ENCODE measurements around the gene SASH1.

DNA sequence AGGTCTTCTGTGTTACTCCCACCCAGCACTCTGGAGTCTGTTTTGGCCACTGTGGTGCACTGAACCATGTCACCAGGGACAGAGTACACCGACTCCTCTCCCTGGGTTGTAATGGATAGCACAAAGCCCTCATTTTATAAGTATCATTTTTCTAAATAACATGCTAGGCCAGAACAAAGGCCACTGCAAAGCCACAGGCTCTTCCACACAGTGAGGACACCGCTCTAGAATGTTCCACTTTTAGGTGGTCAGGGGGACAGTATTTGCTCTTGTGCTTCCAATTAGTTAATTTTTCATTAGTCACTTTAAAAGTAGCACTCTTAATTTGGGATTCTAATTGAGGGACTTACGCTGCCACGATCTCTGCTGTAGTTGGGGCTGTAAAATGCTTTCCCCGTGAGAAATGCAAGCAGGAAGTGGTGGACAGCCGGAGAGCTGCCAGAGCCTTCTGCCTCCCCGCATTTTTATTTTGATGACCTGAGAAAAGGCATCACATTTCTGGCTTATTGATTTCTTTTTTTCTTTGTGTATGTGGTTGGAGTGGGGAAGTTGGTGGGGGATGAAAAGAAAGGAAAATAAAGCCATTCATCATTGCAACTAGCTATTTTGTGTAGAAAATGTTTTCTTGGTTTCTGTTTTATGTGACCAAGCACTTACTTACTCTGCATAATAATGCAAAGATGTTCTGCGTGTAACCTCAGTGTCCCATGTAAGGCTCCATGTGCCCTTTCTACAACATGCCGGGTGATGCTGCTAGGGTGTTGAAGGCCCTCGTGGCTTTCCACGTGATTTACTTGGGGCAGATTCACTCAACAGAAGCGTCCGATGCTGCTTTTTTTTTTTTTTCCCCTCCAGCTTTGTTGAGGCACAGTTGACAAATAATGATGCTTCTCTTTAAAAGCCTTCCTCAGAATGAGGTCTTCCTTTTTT, 195.9 kb downstream of the SASH1 start:
- TF ChIP-seq CTCF (IDR thresholded peaks at IDR 0.05) (no peak), POLR2AphosphoS5 (IDR thresholded peaks at IDR 0.05; ENCODE audit: insufficient read depth in 1 of 2, low read depth in 1 of 2) (no peak)
